Endothelial cell of umbilical vein (primary cell): ENCODE results near the gene TMEM132E. TPM values are rescaled to one million over a fixed set of nuclear protein-coding genes. Genes with fewer than 3 reads are reported as not detected.

Source experiments
- BruUV-seq: library from RNA; stranded (reverse); fragments of 400-500 nt; replicated peaks from 2 replicates; lab custom pipeline; 2021; lab: Mats Ljungman, UMichigan
- CTCF ChIA-PET: fragments of 300-600, 350-600 bp; sonication (Branson Sonifier 250); formaldehyde crosslinking; loops from one replicate; lab custom pipeline; 2021; ENCODE audit warnings: antibody characterized with exemption, inconsistent platforms; lab: Charles Lee
- POLR2A ChIA-PET: fragments of 300-600, 350-600 bp; sonication (Branson Sonifier 250); formaldehyde crosslinking; loops from one replicate; lab custom pipeline; 2021; ENCODE audit warnings: antibody characterized with exemption, inconsistent platforms; lab: Charles Lee
- DNase-seq: peaks from one replicate; pipeline ENCODE4 v3.0.0-alpha.2; 2011; ENCODE audit warnings: low read depth, low spot score
- FAIRE-seq: peaks from 2 replicates; lab custom pipeline; 2011; peaks lifted over from hg19 to GRCh38; lab: Jason Lieb, UNC
- H2AFZ ChIP-seq: 2 replicates; pipeline ENCODE4 v1.6.0; 2012; ENCODE audit warnings: low read depth, low read length, control low read depth, inconsistent platforms
- H3K27ac ChIP-seq: 2 replicates; pipeline ENCODE4 v1.5.1; 2011; ENCODE audit warnings: low read depth, mild to moderate bottlenecking, control low read depth, low read length, moderate library complexity; ENCODE audit not compliant: insufficient read depth
- H3K27me3 ChIP-seq, 2 experiments: 2 replicates each; pipeline versions ENCODE4 v1.6.0 to v1.6.1; 2011; ENCODE audit warnings: low read length in 2 of 2, mixed read lengths in 1 of 2; ENCODE audit not compliant: control insufficient read depth in 2 of 2, insufficient read depth in 2 of 2
- H3K36me3 ChIP-seq, 2 experiments: 2 replicates in 1 of 2; 3 replicates in 1 of 2; pipeline ENCODE4 v1.5.1; 2011; ENCODE audit warnings: low read length in 2 of 2, mild to moderate bottlenecking in 1 of 2, moderate library complexity in 1 of 2; ENCODE audit not compliant: control insufficient read depth in 2 of 2, insufficient read depth in 2 of 2; ENCODE audit errors: extremely low read depth in 1 of 2
- H3K4me1 ChIP-seq: 3 replicates; pipeline ENCODE4 v1.5.1; 2011; ENCODE audit warnings: mild to moderate bottlenecking, low read length; ENCODE audit not compliant: control insufficient read depth, insufficient read depth; ENCODE audit errors: extremely low read depth
- H3K4me2 ChIP-seq: 2 replicates; pipeline ENCODE4 v1.6.1; 2011; ENCODE audit warnings: low read length, control low read depth, mixed read lengths; ENCODE audit not compliant: insufficient read depth
- H3K4me3 ChIP-seq, 3 experiments: fragments of 200-600 bp in 1 of 3; sonication (generic), shearing (Covaris generic) in 1 of 3; replicated peaks in 1 of 3; 2 replicates each; pipeline ENCODE4 v1.5.1; 2011 to 2016; ENCODE audit warnings: control low read depth in 3 of 3, low read length in 3 of 3, mild to moderate bottlenecking in 2 of 3, inconsistent platforms in 1 of 3, low read depth in 1 of 3, moderate library complexity in 1 of 3; ENCODE audit not compliant: insufficient read depth in 1 of 3
- H3K79me2 ChIP-seq: 2 replicates; pipeline ENCODE4 v1.6.0; 2012; ENCODE audit warnings: low read length, inconsistent platforms; ENCODE audit not compliant: control insufficient read depth, insufficient read depth
- H3K9ac ChIP-seq: replicated peaks from 2 replicates; pipeline ENCODE3; 2011; ENCODE audit warnings: low read length, control low read depth; ENCODE audit not compliant: insufficient read depth; ENCODE audit errors: extremely low read depth
- H3K9me1 ChIP-seq: replicated peaks from 3 replicates; pipeline ENCODE4 v1.6.0; 2011; ENCODE audit warnings: mild to moderate bottlenecking, low read length; ENCODE audit not compliant: control insufficient read depth, insufficient read depth; ENCODE audit errors: extremely low read depth
- H3K9me3 ChIP-seq: replicated peaks from 2 replicates; pipeline ENCODE4 v1.5.1; 2012; ENCODE audit warnings: low read length, inconsistent platforms; ENCODE audit not compliant: control insufficient read depth, insufficient read depth
- H4K20me1 ChIP-seq: replicated peaks from 2 replicates; pipeline ENCODE3; 2011; ENCODE audit warnings: mild to moderate bottlenecking, low read length; ENCODE audit not compliant: control insufficient read depth, insufficient read depth; ENCODE audit errors: extremely low read depth
- EZH2 ChIP-seq: IDR thresholded peaks from 2 replicates; pipeline ENCODE4 v1.6.1; 2012; ENCODE audit warnings: borderline replicate concordance, low read depth, mild to moderate bottlenecking, moderate library complexity, low read length, inconsistent platforms; ENCODE audit not compliant: severe bottlenecking
- GATA2 ChIP-seq: IDR thresholded peaks from 2 replicates; pipeline ENCODE4 v1.7.0; 2011; ENCODE audit warnings: low read depth, mild to moderate bottlenecking, moderate library complexity, mixed read lengths, low read length; ENCODE audit not compliant: insufficient read length, insufficient read depth
- JUN ChIP-seq: IDR thresholded peaks from 2 replicates; pipeline ENCODE4 v1.6.1; 2011; ENCODE audit warnings: borderline replicate concordance, low read depth; ENCODE audit not compliant: insufficient read length, insufficient read depth
- MYC ChIP-seq: IDR thresholded peaks from one replicate; pipeline ENCODE4 v1.6.1; 2011; ENCODE audit warnings: mild to moderate bottlenecking, low read depth, low read length
- dilution Hi-C: fragments of 300-500 bp; cut with MboI; formaldehyde crosslinking; loops from one replicate; pipeline ENCODE4 v1.15.0; 2019; ENCODE audit warnings: low sequenced_read_pairs; ENCODE audit not compliant: extremely low pct_ligation_motif_present
- intact Hi-C: fragments of 100-400 bp; cut with micrococcal nuclease; formaldehyde crosslinking; loops from one replicate; pipeline ENCODE4 v1.10.0; 2022
- polyA plus RNA-seq, 4 experiments: library from polyadenylated mRNA; depleted of rRNA in 3 of 4; stranded (reverse) in 3 of 4; unstranded in 1 of 4; fragments of >200 nt; gene quantifications; 2 replicates each; pipeline versions ENCODE4 v1.2.1 to v1.2.3, GENCODE V29; 2011 to 2012; ENCODE audit warnings: missing spikeins in 1 of 4
- total RNA-seq: library from RNA; stranded (reverse); gene quantifications from 2 replicates; pipeline ENCODE4 v1.2.3, GENCODE V29; 2021

TMEM132E gene
- total and polyA plus RNA-seq, 2 donors (not counting 3 experiments of a cell fraction or from before 2014, with no cell fraction given) = not detected

DNA sequence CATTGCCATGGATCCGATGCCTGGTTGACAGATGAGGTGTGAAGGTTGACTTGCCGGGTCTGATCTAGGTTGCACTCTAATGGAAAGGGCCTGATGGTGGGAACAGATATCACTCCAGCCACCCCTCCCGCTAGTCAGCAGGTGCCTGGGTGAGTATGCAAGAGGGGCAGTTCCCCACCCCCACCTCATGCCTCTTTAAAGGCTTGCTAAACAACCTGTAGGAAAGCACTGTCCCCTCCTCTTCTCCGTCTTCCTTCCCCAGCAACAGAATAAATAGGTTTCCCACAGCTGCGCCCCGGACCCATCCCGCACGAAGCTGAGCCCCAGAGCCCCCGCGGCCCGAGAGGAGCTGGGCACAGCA is 746 bp upstream of the TMEM132E start:
- FAIRE-seq (no peak), DNase-seq (no peak)
- intact Hi-C loops = loop anchor here (1.0 kb wide), 1 partner anchor 13 kb away; no protein-coding TSS in a partner anchor
- Histone ChIP-seq H3K9me1 (no peaks in the 10 kb centered on the region), H3K9ac (no peak overlapping the region), H3K4me3 (no peak overlapping the region), H3K79me2 (no peaks in the 10 kb centered on the region), H3K27ac (no peak overlapping the region), H3K9me3 (no peaks in the 10 kb centered on the region), H3K4me2 (no peak overlapping the region), H3K27me3 (peaks cover 62 to 68% of the 10 kb centered on the region in 2 experiments), H3K36me3 (no peaks in the 10 kb centered on the region), H3K4me1 (no peaks in the 10 kb centered on the region), H2AFZ (no peak overlapping the region), H4K20me1 (no peaks in the 10 kb centered on the region)
- CTCF ChIA-PET = no interaction called here
- BruUV-seq = no TSS peak
- dilution Hi-C loops = no loop called here
- TF ChIP-seq MYC = no peak
- TF ChIP-seq JUN = no peak
- POLR2A ChIA-PET = no interaction called here

GRCh38 chr17:34579979-34580684 is 750 bp downstream of the TMEM132E start:
- H3K9me3 ChIP-seq = no peaks in the 10 kb centered on the region
- H3K4me3 ChIP-seq = no peak overlapping the region
- no peaks in the 10 kb centered on the region for H3K9me1 ChIP-seq
- no peak overlapping the region for H3K27ac ChIP-seq
- FAIRE-seq (no peak), DNase-seq (peak; percentile 12)
- dilution Hi-C loops (no loop called here), intact Hi-C loops (no loop called here)
- no peaks in the 10 kb centered on the region for H4K20me1 ChIP-seq
- CTCF ChIA-PET = interaction anchor here (1.3 kb wide), 1 partner anchor 48 kb away, joined by 3 read pairs; no protein-coding TSS in a partner anchor
- no peak overlapping the region for H2AFZ ChIP-seq
- H3K9ac ChIP-seq = no peak overlapping the region
- H3K79me2 ChIP-seq = no peaks in the 10 kb centered on the region
- POLR2A ChIA-PET = no interaction called here
- H3K36me3 ChIP-seq = no peaks in the 10 kb centered on the region
- no peaks in the 10 kb centered on the region for H3K4me1 ChIP-seq
- H3K4me2 ChIP-seq = no peak overlapping the region
- H3K27me3 ChIP-seq = peaks cover 73 to 75% of the 10 kb centered on the region in 2 experiments
- BruUV-seq = no TSS peak
- TF ChIP-seq EZH2 = peak; percentile 8
- no peak for TF ChIP-seq GATA2
